Uterus (tissue), 4 donors: ENCODE measurements around the gene PALS2. TPM values are rescaled to one million over a fixed set of nuclear protein-coding genes. Genes with fewer than 3 reads are reported as not detected.

Experiments
- DNase-seq, 2 donors: peaks; one replicate each; pipeline ENCODE4 v3.0.0-alpha.2; 2019 to 2020
- H3K27ac ChIP-seq, 2 donors: fragments of 200-600 bp; sonication (generic); 1 replicate in 1 of 2; 2 replicates in 1 of 2; pipeline ENCODE4 v1.5.1; 2016 to 2018
- H3K27me3 ChIP-seq, 2 donors: fragments of 200-600 bp; sonication (generic); one replicate each; pipeline ENCODE4 v1.5.1; 2018 to 2019; ENCODE audit warnings: control low read depth in 1 of 2
- H3K36me3 ChIP-seq, 2 donors: fragments of 200-600 bp; sonication (generic); one replicate each; pipeline ENCODE4 v1.5.1; 2019; ENCODE audit warnings: control low read depth in 1 of 2
- H3K4me1 ChIP-seq, 2 donors: fragments of 200-600 bp; sonication (generic); one replicate each; pipeline ENCODE4 v1.5.1; 2018 to 2019; ENCODE audit warnings: control low read depth in 1 of 2
- H3K4me3 ChIP-seq, 2 donors: fragments of 200-600 bp; sonication (generic); 1 replicate in 1 of 2; 2 replicates in 1 of 2; pipeline ENCODE4 v1.5.1; 2018 to 2019; ENCODE audit warnings: mild to moderate bottlenecking in 1 of 2
- H3K9me3 ChIP-seq, 2 donors: fragments of 200-600 bp; sonication (generic); one replicate each; pipeline ENCODE4 v1.5.1; 2019; ENCODE audit warnings: control low read depth in 1 of 2
- CTCF ChIP-seq, 4 experiments: fragments of 200-600 bp in 2 of 4; fragments of 450-650 bp in 2 of 4; sonication (generic) in 2 of 4; IDR thresholded peaks; one replicate each; pipeline ENCODE4 v1.5.1; 2016 to 2019; ENCODE audit warnings: antibody characterized with exemption in 4 of 4, mild to moderate bottlenecking in 2 of 4, moderate library complexity in 1 of 4
- POLR2A ChIP-seq, 2 donors: fragments of 450-650 bp; IDR thresholded peaks; one replicate each; pipeline ENCODE4 v1.6.1; 2016; ENCODE audit warnings: antibody characterized with exemption in 2 of 2, mild to moderate bottlenecking in 1 of 2, moderate library complexity in 1 of 2
- intact Hi-C: fragments of 100-400 bp; cut with DNase I; formaldehyde crosslinking; loops from one replicate; pipeline ENCODE4 v1.15.1; 2023; ENCODE audit warnings: low total_unique reads
- total RNA-seq, 4 donors: library from RNA; depleted of rRNA in 3 of 4; stranded (reverse); fragments of >200 nt in 3 of 4; gene quantifications; one replicate each; pipeline versions ENCODE4 v1.1.0 to v1.2.4, GENCODE V29; 2014 to 2023
- donor health status: DM: yes; HTN: yes; CAD: no.

PALS2 gene
- 10 to 100 TPM in 3 of 4 donors, 1 to 10 TPM in 1; 4.7 to 45.4 (median 36.8) TPM for total RNA-seq

GRCh38 chr7:24572997-24573553, at the start of gene PALS2:
PALS2 (plus strand) TSS chr7:24573452; CDS start chr7:24623668, 50,216 bp downstream.
- no peak for TF ChIP-seq CTCF (IDR thresholded peaks at IDR 0.05)
- peak in 1 of 2 donors; percentile 48 for TF ChIP-seq POLR2A (IDR thresholded peaks at IDR 0.05)

GRCh38 chr7:24531255-24531654, 42.0 kb upstream of the PALS2 start:
- H3K9me3 ChIP-seq: no peaks in the 10 kb centered on the region
- no peak overlapping the region for H3K4me3 ChIP-seq
- TF ChIP-seq POLR2A (IDR thresholded peaks at IDR 0.05) (no peak), CTCF (IDR thresholded peaks at IDR 0.05) (no peak)
- H3K27me3 ChIP-seq: no peaks in the 10 kb centered on the region
- intact Hi-C loops: no loop called here
- H3K36me3 ChIP-seq: no peaks in the 10 kb centered on the region
- no peak overlapping the region for H3K27ac ChIP-seq
- H3K4me1 ChIP-seq: no peaks in the 10 kb centered on the region
- no peak for DNase-seq

More at GRCh38 chr7:24572997-24573553, at the start of gene PALS2:
- Histone ChIP-seq H3K27me3 (no peaks in the 10 kb centered on the region), H3K9me3 (no peaks in the 10 kb centered on the region), H3K4me3 (peak within 1 kb of the TSS; percentile 45 to 88), H3K36me3 (no peaks in the 10 kb centered on the region), H3K4me1 (peaks cover 4 to 6% of the 10 kb centered on the region in 2 donors), H3K27ac (peak within 1 kb of the TSS; percentile 70 to 86)
- intact Hi-C loops: no loop called here
- DNase-seq: peak; percentile 62 to 78

GRCh38 chr7:24536682-24537081, 36.6 kb upstream of the PALS2 start:
- TF ChIP-seq POLR2A (IDR thresholded peaks at IDR 0.05) (no peak), CTCF (IDR thresholded peaks at IDR 0.05) (no peak)
- H3K27me3 ChIP-seq: no peaks in the 10 kb centered on the region
- no peak overlapping the region for H3K4me3 ChIP-seq
- no peaks in the 10 kb centered on the region for H3K36me3 ChIP-seq
- H3K9me3 ChIP-seq: no peaks in the 10 kb centered on the region
- intact Hi-C loops: no loop called here
- no peak overlapping the region for H3K27ac ChIP-seq
- H3K4me1 ChIP-seq: no peaks in the 10 kb centered on the region
- DNase-seq: no peak

- H3K27me3 ChIP-seq: peaks cover 0 to 5% of the 10 kb centered on the region in 2 donors
- no peak overlapping the region for H3K4me3 ChIP-seq
- no peaks in the 10 kb centered on the region for H3K9me3 ChIP-seq
- TF ChIP-seq POLR2A (IDR thresholded peaks at IDR 0.05) (no peak), CTCF (IDR thresholded peaks at IDR 0.05) (no peak)
- intact Hi-C loops: no loop called here
- no peaks in the 10 kb centered on the region for H3K36me3 ChIP-seq
- no peak overlapping the region for H3K27ac ChIP-seq
- no peak for DNase-seq
- H3K4me1 ChIP-seq: no peaks in the 10 kb centered on the region
These were observed 32.3 kb upstream of the PALS2 start for GRCh38 chr7:24540956-24541355.

- H3K4me3 ChIP-seq: no peak overlapping the region
- no peaks in the 10 kb centered on the region for H3K36me3 ChIP-seq
- TF ChIP-seq CTCF (IDR thresholded peaks at IDR 0.05): no peak
- TF ChIP-seq POLR2A (IDR thresholded peaks at IDR 0.05): no peak
- H3K4me1 ChIP-seq: no peaks in the 10 kb centered on the region
- DNase-seq: no peak
- peaks cover 0 to 5% of the 10 kb centered on the region in 2 donors for H3K27me3 ChIP-seq
- intact Hi-C loops: no loop called here
- H3K9me3 ChIP-seq: no peaks in the 10 kb centered on the region
- H3K27ac ChIP-seq: no peak overlapping the region
These were observed 28.0 kb upstream of the PALS2 start for GRCh38 chr7:24545215-24545614.
